Neural crest cell (in vitro differentiated cells): Measurements from ENCODE around the gene ELMO1. TPM values are rescaled to one million over a fixed set of nuclear protein-coding genes. Genes with fewer than 3 reads are reported as not detected.

ENCODE experiments used
- DNase-seq: peaks from one replicate; pipeline ENCODE4 v3.0.0; 2021; ENCODE audit warnings: low read depth, mixed read lengths, low spot score
- H3K27ac Mint-ChIP-seq: one replicate; pipeline ENCODE4 v1.8.0; 2021; ENCODE audit warnings: mild to moderate bottlenecking, mixed read lengths; ENCODE audit not compliant: unreplicated experiment
- H3K27me3 Mint-ChIP-seq: 2 replicates; pipeline ENCODE4 v1.8.0; 2021; ENCODE audit warnings: low read depth, mild to moderate bottlenecking, mixed read lengths
- H3K36me3 Mint-ChIP-seq: 2 replicates; pipeline ENCODE4 v1.8.0; 2021; ENCODE audit warnings: low read depth, mild to moderate bottlenecking, mixed read lengths
- H3K4me1 Mint-ChIP-seq: 2 replicates; pipeline ENCODE4 v1.8.0; 2021; ENCODE audit warnings: mixed read lengths
- H3K4me3 Mint-ChIP-seq: one replicate; pipeline ENCODE4 v1.8.0; 2021; ENCODE audit warnings: mild to moderate bottlenecking, mixed read lengths
- H3K9me3 Mint-ChIP-seq: 2 replicates; pipeline ENCODE4 v1.8.0; 2021; ENCODE audit warnings: mixed read lengths
- total RNA-seq: library from RNA; stranded (reverse); gene quantifications from 2 replicates; pipeline ENCODE4 v1.2.1, GENCODE V29; 2021
- TF ChIP-seq, protein P1 (sequence below): fragments of 200-600 bp; sonication (generic); conservative IDR thresholded peaks from 2 replicates; pipeline ENCODE4 v1.5.0; 2021; ENCODE audit warnings: antibody characterized with exemption, mild to moderate bottlenecking

The ELMO1 gene
- total RNA-seq, 1 donor from 2014 or later: 7.4 TPM

GRCh38 chr7:37295401-37295800 is 153.3 kb downstream of the ELMO1 start:
- Mint-ChIP-seq H3K4me3 (no peak overlapping the region), H3K9me3 (peaks cover 3% of the 10 kb centered on the region), H3K4me1 (no peaks in the 10 kb centered on the region), H3K36me3 (peaks cover 6% of the 10 kb centered on the region), H3K27ac (no peak overlapping the region), H3K27me3 (no peaks in the 10 kb centered on the region)
- TF ChIP-seq, protein P1, sequence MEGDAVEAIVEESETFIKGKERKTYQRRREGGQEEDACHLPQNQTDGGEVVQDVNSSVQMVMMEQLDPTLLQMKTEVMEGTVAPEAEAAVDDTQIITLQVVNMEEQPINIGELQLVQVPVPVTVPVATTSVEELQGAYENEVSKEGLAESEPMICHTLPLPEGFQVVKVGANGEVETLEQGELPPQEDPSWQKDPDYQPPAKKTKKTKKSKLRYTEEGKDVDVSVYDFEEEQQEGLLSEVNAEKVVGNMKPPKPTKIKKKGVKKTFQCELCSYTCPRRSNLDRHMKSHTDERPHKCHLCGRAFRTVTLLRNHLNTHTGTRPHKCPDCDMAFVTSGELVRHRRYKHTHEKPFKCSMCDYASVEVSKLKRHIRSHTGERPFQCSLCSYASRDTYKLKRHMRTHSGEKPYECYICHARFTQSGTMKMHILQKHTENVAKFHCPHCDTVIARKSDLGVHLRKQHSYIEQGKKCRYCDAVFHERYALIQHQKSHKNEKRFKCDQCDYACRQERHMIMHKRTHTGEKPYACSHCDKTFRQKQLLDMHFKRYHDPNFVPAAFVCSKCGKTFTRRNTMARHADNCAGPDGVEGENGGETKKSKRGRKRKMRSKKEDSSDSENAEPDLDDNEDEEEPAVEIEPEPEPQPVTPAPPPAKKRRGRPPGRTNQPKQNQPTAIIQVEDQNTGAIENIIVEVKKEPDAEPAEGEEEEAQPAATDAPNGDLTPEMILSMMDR: no peak
- no peak for DNase-seq

GRCh38 chr7:37290731-37291130 is 157.9 kb downstream of the ELMO1 start:
- Mint-ChIP-seq H3K27me3 (no peaks in the 10 kb centered on the region), H3K9me3 (peaks cover 3% of the 10 kb centered on the region), H3K36me3 (peaks cover 6% of the 10 kb centered on the region), H3K4me1 (peaks cover 2% of the 10 kb centered on the region), H3K27ac (no peak overlapping the region), H3K4me3 (no peak overlapping the region)
- TF ChIP-seq, protein P1: no peak
- DNase-seq: no peak

GRCh38 chr7:37289781-37290180 is 158.9 kb downstream of the ELMO1 start:
- Mint-ChIP-seq H3K27ac (no peak overlapping the region), H3K4me1 (peaks cover 4% of the 10 kb centered on the region), H3K27me3 (no peaks in the 10 kb centered on the region), H3K4me3 (no peak overlapping the region), H3K36me3 (peaks cover 6% of the 10 kb centered on the region), H3K9me3 (peaks cover 3% of the 10 kb centered on the region)
- DNase-seq: no peak
- TF ChIP-seq, protein P1: no peak

GRCh38 chr7:37289367-37289766 is 159.3 kb downstream of the ELMO1 start:
- TF ChIP-seq, protein P1: no peak
- H3K9me3 Mint-ChIP-seq: peaks cover 3% of the 10 kb centered on the region
- H3K4me3 Mint-ChIP-seq: no peak overlapping the region
- H3K27me3 Mint-ChIP-seq: no peaks in the 10 kb centered on the region
- peaks cover 7% of the 10 kb centered on the region for H3K4me1 Mint-ChIP-seq
- no peak for DNase-seq
- H3K27ac Mint-ChIP-seq: no peak overlapping the region
- peaks cover 6% of the 10 kb centered on the region for H3K36me3 Mint-ChIP-seq

DNA sequence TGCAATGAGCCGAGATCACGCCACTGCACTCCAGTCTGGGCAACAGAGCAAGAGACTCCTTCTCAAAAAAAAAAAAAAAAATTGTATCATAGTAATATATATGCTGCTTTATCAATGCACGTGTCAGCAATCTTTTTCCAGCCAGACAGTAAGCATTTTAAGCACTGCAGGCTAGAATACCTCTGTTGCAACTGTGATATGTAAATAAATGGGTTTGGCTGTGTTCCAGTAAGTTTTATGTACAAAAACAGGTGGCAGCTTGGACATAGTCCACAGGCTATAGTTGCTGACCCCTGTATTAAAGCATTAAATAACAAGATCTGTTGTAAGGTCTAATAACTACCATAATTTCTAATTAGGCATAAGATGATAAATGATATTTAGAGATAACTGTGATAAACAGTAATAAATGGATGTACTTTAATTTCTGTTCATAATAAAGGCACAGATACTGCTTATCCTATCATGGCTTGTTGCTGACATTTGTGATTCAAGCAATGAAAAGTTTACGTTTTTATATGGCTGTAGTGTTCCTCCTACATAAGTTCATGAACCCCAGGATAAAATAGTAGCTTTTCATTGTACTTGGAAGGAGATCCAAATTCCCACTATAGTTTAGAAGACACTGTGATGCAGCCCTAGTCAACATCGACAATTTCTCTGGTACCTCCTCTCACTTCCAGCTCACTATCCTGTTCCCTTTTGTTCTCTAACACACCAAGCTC is 161.4 kb downstream of the ELMO1 start:
- H3K4me1 Mint-ChIP-seq: peaks cover 13% of the 10 kb centered on the region
- no peak overlapping the region for H3K27ac Mint-ChIP-seq
- no peak overlapping the region for H3K4me3 Mint-ChIP-seq
- TF ChIP-seq, protein P1: no peak
- H3K27me3 Mint-ChIP-seq: no peaks in the 10 kb centered on the region
- peaks cover 3% of the 10 kb centered on the region for H3K9me3 Mint-ChIP-seq
- DNase-seq: no peak
- H3K36me3 Mint-ChIP-seq: peaks cover 6% of the 10 kb centered on the region
